RPMI7951 (cell line): ENCODE results near the gene SIRT7. TPM values are rescaled to one million over a fixed set of nuclear protein-coding genes. Genes with fewer than 3 reads are reported as not detected.

Source experiments
- DNase-seq: peaks from one replicate; pipeline ENCODE4 v3.0.0-alpha.2; 2012; ENCODE audit warnings: low read depth
- total RNA-seq: library from RNA; depleted of rRNA; stranded (reverse); fragments of >200 nt; shearing (Covaris generic); gene quantifications from 2 replicates; pipeline ENCODE4 v1.2.3, GENCODE V29; 2014; rRNA removed

SIRT7 gene
- total RNA-seq, 1 experiment from 2014 or later, result 10.0 TPM

DNA sequence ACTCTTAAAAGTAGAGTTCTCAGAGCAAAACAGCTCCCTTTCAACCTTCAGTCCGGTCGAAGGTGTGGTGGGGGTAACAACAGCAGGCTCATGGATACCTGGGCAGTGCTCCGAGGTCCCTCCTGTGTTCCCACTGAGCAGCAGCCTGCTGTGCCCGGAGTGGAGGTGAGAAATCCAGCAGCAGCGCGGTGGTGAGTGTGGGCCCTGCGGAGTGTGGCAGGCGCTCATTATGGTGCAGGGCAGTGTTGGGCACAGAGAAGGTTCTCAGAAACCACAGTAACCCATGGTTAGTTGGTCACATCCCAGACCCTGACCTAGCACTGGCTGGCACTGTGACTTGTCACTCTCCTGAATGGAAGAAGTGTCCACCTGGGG is 52.6 kb downstream of the SIRT7 start:
- no peak for DNase-seq

DNA sequence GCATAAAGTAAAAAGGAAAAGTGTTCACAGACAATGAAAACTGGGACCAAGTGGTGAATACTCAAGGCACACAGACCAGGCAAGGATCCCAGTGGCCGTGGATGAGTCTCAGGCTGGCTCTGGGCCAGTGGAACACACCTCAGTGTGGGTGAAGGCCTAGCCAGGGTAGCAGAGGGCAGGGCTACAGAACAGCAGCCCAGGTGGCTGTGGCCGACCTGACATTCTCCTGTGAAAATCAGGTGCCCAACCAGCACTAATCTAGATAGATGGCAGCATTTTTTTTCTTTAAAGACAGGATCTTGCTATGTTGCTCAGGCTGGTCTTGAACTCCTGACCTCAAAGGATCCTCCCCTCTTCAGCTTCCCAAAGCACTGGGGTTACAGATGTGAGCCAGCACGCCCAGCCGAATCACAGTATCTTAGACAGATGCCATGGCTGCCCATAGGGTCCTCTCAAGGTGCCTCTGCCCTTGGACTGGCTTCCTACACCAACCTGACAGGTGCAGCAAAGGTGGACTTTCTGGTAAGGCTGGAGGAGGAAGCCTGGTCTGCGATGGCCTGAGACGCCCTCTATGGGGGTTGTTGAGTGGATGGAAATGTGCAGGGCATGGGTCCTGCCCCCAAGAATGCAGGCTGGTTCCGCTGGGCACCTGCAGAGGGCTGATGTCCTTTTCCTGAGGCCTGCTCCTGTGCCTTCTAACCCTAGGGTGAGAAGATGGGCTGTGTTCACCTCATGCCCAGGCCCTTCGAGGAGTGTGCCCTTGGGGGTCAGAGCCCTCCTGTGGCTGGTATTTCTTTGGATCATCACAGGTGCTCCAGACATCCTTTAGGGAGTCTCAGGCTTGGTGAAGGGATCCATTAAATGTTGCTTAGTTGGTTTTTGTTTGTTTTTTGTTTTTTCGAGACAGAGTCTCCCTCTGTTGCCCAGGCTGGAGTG is 53.9 kb downstream of the SIRT7 start:
- no peak for DNase-seq

DNA sequence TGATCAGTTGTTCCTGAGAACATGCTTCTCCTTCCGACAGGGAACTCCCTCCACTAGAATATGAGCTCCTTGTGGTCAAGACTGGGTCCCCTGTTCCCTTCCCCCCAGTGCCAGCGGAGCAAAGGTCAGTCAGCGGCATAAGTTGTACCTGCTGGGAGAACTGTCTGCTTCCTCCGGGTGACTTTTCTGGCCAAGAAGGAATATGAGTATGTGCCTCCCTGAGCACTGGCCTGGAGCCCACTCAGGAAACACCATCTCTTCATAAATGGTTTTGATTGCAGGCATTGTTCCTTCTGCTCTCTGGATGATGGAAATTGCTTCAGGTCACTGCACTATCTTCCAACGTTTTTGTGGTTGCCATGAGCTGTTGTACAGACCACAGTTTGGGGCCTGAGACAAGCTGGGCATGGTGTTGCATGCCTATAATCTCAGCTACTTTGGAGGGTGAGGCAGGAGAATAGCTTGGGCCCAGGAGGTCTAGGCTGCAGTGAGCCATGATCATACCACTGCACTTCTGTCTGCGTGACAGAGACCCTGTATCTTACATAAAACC is 54.8 kb downstream of the SIRT7 start:
- no peak for DNase-seq

Other genes starting within 250 kb of the SIRT7 start
- gene ARL16, start 234.4 kb downstream of the SIRT7 start, total RNA-seq, result 28.6 and 30.9 TPM in 2 replicates
- gene HGS, start 234.2 kb downstream of the SIRT7 start, total RNA-seq, result 42.4 and 47.5 TPM in 2 replicates
- 12.6 and 13.0 TPM in 2 replicates for gene MRPL12, start 214.8 kb downstream of the SIRT7 start, total RNA-seq
- gene SLC25A10, start 205.9 kb downstream of the SIRT7 start, total RNA-seq, result 45.9 and 53.0 TPM in 2 replicates
- gene GCGR, start 114.0 kb downstream of the SIRT7 start, total RNA-seq, result not detected in 2 replicates
- 34.1 and 48.1 TPM in 2 replicates for gene MCRIP1, start 84.9 kb downstream of the SIRT7 start, total RNA-seq
- gene PPP1R27, start 83.1 kb downstream of the SIRT7 start, total RNA-seq, result not detected in 2 replicates
- 666 and 757 TPM in 2 replicates for gene P4HB, start 57.6 kb downstream of the SIRT7 start, total RNA-seq
- gene ARHGDIA, start 46.8 kb downstream of the SIRT7 start, total RNA-seq, result 137 and 170 TPM in 2 replicates
- 159 and 274 TPM in 2 replicates for gene ALYREF, start 26.6 kb downstream of the SIRT7 start, total RNA-seq
- 241 and 342 TPM in 2 replicates for gene ANAPC11, start 26.5 kb downstream of the SIRT7 start, total RNA-seq
- gene NPB, start 15.9 kb downstream of the SIRT7 start, total RNA-seq, result 3.7 and 3.9 TPM in 2 replicates
- 39.7 and 45.7 TPM in 2 replicates for gene PCYT2, start 6.8 kb downstream of the SIRT7 start, total RNA-seq
- gene MAFG, start 9.6 kb upstream of the SIRT7 start, total RNA-seq, result 10.1 TPM in 2 replicates
- gene PYCR1, start 19.1 kb upstream of the SIRT7 start, total RNA-seq, result 36.4 and 53.4 TPM in 2 replicates
- gene MYADML2, start 29.1 kb upstream of the SIRT7 start, total RNA-seq, result not detected in 2 replicates
- gene NOTUM, start 43.0 kb upstream of the SIRT7 start, total RNA-seq, result 0.24 TPM in 1 of 2 replicates, not detected in the other
- 18.1 and 18.5 TPM in 2 replicates for gene ASPSCR1, start 59.5 kb upstream of the SIRT7 start, total RNA-seq
- gene CENPX, start 104.7 kb upstream of the SIRT7 start, total RNA-seq, result 119 and 144 TPM in 2 replicates
- gene LRRC45, start 105.1 kb upstream of the SIRT7 start, total RNA-seq, result 8.1 and 17.6 TPM in 2 replicates
- gene RAC3, start 113.5 kb upstream of the SIRT7 start, total RNA-seq, result 10.7 and 13.1 TPM in 2 replicates
- gene DCXR, start 119.5 kb upstream of the SIRT7 start, total RNA-seq, result 82.2 and 86.2 TPM in 2 replicates
- gene RFNG, start 133.6 kb upstream of the SIRT7 start, total RNA-seq, result 12.9 and 14.3 TPM in 2 replicates
- gene GPS1, start 133.7 kb upstream of the SIRT7 start, total RNA-seq, result 84.0 and 94.3 TPM in 2 replicates
- 34.0 and 39.3 TPM in 2 replicates for gene DUS1L, start 147.6 kb upstream of the SIRT7 start, total RNA-seq
- gene FASN, start 180.1 kb upstream of the SIRT7 start, total RNA-seq, result 26.4 and 28.7 TPM in 2 replicates